Naive B cell (primary cell): Measurements from ENCODE around the gene PLXNA3. TPM values are rescaled to one million over a fixed set of nuclear protein-coding genes. Genes with fewer than 3 reads are reported as not detected.

Source experiments
- ATAC-seq, 2 donors: fragments of 150-1000 bp; cut with Tn5 transposase; 2 replicates each; pipeline ENCODE4 v1.10.0; 2021; ENCODE audit warnings: low read depth in 2 of 2, mild to moderate bottlenecking in 2 of 2, moderate library complexity in 2 of 2
- DNase-seq: peaks from one replicate; pipeline ENCODE4 v3.0.0; 2022
- H3K27ac Mint-ChIP-seq, 6 donors: one replicate each; pipeline ENCODE4 v1.8.0; 2020 to 2022; ENCODE audit warnings: mild to moderate bottlenecking in 6 of 6, mixed read lengths in 6 of 6, moderate library complexity in 5 of 6, inconsistent platforms in 2 of 6
- H3K27me3 Mint-ChIP-seq, 3 donors: one replicate each; pipeline ENCODE4 v1.8.0; 2021 to 2022; ENCODE audit warnings: mixed read lengths in 3 of 3, mild to moderate bottlenecking in 1 of 3
- H3K36me3 Mint-ChIP-seq, 2 donors: one replicate each; pipeline ENCODE4 v1.8.0; 2020 to 2022; ENCODE audit warnings: mixed read lengths in 2 of 2, inconsistent platforms in 1 of 2, mild to moderate bottlenecking in 1 of 2
- H3K4me1 Mint-ChIP-seq, 3 donors: one replicate each; pipeline ENCODE4 v1.8.0; 2020 to 2022; ENCODE audit warnings: mixed read lengths in 3 of 3, inconsistent platforms in 1 of 3, mild to moderate bottlenecking in 1 of 3, moderate library complexity in 1 of 3
- H3K4me3 Mint-ChIP-seq, 8 donors: one replicate each; pipeline ENCODE4 v1.8.0; 2020 to 2022; ENCODE audit warnings: mild to moderate bottlenecking in 8 of 8, mixed read lengths in 8 of 8, moderate library complexity in 8 of 8, inconsistent platforms in 2 of 8
- H3K9me3 Mint-ChIP-seq, 7 donors: one replicate each; pipeline ENCODE4 v1.8.0; 2020 to 2022; ENCODE audit warnings: mixed read lengths in 7 of 7, mild to moderate bottlenecking in 5 of 7, inconsistent platforms in 2 of 7, moderate library complexity in 1 of 7
- polyA plus RNA-seq, 6 donors: library from polyadenylated mRNA; unstranded; fragments of 300-500 nt; fragmentation: Illumina TruSeq; gene quantifications; one replicate each; pipeline ENCODE4 v1.2.3, GENCODE V29; 2021; ENCODE audit warnings: low read depth in 6 of 6

PLXNA3 gene
- polyA plus RNA-seq, 6 donors from 2014 or later, result 0.68 to 1.6 (median 0.99) TPM

DNA sequence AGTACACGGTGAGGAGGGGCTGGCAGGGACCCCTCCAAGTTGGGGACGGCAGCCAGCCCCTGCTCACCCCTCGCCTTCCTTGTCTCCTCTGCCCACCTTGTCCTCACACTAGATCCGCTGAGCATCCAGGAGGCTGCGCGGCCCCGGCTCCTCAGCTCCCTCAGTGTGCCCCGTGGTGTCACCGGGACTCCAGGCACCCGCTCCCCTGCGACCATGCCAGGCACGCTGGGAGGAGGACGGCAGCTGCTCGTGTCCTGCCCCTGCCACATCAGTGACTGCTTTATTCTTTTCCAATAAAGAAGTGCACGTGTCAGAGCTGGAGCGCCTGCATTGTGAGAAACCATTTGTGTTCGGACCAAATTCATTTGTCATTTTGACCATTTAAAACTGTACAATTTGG is 7.8 kb upstream of the PLXNA3 start:
- no peak overlapping the region for H3K27ac Mint-ChIP-seq
- DNase-seq (no peak), ATAC-seq (no peak)
- peaks cover 5 to 6% (median 6%) of the 10 kb centered on the region in 3 donors for H3K4me1 Mint-ChIP-seq
- H3K4me3 Mint-ChIP-seq, result no peak overlapping the region
- H3K9me3 Mint-ChIP-seq, result peaks cover 0 to 3% (median 0%) of the 10 kb centered on the region in 7 donors
- no peaks in the 10 kb centered on the region for H3K27me3 Mint-ChIP-seq
- H3K36me3 Mint-ChIP-seq, result no peaks in the 10 kb centered on the region

DNA sequence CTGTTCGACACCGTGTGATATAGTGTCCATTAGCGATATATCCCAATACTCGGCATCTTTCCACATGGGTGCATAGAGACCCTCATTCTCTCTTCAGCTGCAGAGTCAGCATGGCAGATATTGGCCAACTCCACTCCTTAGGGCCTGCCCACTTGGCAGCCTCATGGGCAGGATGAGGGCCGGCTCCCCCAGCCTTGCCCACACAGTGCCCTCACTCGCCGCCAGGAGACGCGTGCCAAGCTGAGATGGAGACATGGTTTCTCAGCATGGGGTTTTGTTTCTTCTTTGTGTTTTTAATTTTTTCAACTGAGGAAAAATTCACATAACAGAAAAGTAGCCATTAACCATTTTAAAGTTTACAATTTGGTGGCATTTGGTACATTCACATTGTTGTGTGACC is 5.3 kb upstream of the PLXNA3 start:
- Mint-ChIP-seq H3K4me1 (peaks cover 6 to 7% (median 6%) of the 10 kb centered on the region in 3 donors), H3K36me3 (no peaks in the 10 kb centered on the region), H3K27me3 (no peaks in the 10 kb centered on the region), H3K9me3 (peaks cover 0 to 7% (median 0%) of the 10 kb centered on the region in 7 donors), H3K27ac (peak overlapping the region in 1 of 6 donors; percentile 74), H3K4me3 (peak overlapping the region in 1 of 8 donors; percentile 12)
- no peak for DNase-seq
- no peak for ATAC-seq

DNA sequence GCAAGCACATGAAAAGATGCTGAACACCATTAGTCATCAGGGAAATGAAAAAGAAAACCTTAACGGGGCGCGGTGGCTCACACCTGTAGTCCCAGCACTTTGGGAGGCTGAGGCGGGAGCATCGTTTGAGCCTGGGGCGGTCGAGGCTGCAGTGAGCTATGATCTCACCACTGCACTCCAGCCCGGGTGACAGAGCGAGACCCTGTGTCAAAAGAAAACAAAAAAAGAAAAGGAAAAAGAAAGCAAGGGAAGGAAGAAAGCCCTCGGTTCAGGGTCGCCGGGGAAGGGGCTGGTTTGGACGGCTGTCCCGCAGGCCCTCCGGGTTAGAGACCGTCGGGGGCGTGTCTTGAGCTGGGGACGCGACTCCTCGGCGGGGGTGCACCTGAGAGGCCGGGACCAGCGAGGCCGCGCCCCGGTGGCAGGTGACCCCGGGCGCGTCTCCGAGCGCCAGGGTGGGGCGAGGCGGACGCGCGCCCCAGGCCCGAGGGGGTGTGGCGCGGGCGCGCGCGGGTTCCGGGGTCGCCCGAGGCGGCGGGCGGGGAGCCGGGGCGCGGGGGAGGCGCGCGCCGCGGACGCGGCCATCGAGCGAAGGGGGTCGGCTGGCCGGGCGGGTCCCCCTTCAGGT is 478 bp upstream of the PLXNA3 start:
- no peaks in the 10 kb centered on the region for H3K36me3 Mint-ChIP-seq
- DNase-seq (peak; percentile 73), ATAC-seq (peak; percentile 73 to 75)
- H3K9me3 Mint-ChIP-seq, result peaks cover 0 to 7% (median 0%) of the 10 kb centered on the region in 7 donors
- peak overlapping the region; percentile 69 to 97 (median 94) for H3K27ac Mint-ChIP-seq
- H3K4me3 Mint-ChIP-seq, result peak overlapping the region; percentile 86 to 97 (median 92)
- peaks cover 11 to 28% (median 19%) of the 10 kb centered on the region in 3 donors for H3K4me1 Mint-ChIP-seq
- H3K27me3 Mint-ChIP-seq, result no peaks in the 10 kb centered on the region

DNA sequence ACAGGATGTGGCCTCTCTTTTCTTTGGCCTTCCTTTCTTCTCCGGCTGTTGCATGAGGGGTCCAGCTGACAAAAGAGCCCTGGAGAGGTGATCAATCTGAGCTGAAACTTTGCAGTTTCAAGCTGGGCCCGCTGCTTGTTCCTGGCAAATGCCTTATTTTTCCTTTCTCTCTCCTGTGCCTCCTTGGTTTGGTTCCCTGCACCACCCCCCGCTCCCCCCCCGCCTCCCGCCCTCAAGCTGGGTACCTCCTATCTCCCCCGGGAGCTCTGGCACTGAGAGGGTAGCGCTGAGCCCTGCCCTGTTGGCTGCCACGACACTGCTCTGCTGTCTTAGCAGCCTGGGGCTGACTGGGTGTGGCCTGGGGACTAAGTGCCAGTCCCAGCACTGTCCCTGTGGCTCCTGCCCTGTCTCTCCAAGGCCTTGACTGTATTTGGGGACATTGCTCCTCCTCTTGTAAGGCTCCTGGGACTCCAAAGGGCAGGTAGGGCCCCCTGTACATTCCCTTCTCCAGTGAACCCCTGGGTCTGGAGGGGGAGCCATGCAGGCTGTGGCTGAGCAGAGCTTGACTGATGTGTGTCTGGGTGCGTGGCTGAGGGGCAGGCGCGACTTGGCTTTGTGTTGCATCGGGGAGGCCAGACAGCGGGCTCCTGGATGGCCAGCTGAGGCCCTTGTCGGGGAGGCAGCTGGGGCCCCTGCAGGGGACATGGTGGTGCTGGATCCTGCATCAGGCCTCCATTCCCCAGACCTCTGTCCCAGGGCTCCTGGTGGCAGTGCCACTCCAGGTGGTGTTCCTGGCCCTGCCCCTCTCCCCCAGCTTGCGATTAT is 1.1 kb downstream of the PLXNA3 start:
- peak in 1 of 2 donors; percentile 14 for ATAC-seq
- Mint-ChIP-seq H3K4me1 (peaks cover 11 to 28% (median 19%) of the 10 kb centered on the region in 3 donors), H3K27me3 (no peaks in the 10 kb centered on the region), H3K27ac (peak overlapping the region in 4 of 6 donors; percentile 25 to 76 (median 64)), H3K4me3 (peak overlapping the region; percentile 74 to 89 (median 84)), H3K9me3 (peaks cover 0 to 9% (median 0%) of the 10 kb centered on the region in 7 donors), H3K36me3 (no peaks in the 10 kb centered on the region)
- DNase-seq, result no peak

DNA sequence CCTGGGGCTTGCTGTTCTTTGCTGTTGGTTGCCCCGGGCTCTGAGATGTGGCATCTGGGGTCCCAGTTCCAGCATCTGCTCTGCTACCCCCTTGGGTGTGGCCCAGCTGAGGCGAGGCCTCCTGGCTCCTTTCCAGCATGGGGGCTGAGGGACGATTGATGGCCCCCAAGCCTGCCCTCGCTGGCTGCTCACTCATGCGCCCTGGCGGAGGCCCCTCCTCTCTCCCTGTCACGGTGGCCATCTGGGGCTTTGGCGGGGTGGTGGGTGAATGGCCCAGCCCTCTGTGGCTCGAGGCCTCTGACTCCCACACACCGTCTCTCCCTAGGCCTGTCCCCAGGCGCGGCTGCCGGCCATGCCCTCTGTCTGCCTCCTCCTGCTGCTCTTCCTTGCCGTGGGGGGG is 1.8 kb downstream of the PLXNA3 start:
- no peak for DNase-seq
- H3K27ac Mint-ChIP-seq, result no peak overlapping the region

DNA sequence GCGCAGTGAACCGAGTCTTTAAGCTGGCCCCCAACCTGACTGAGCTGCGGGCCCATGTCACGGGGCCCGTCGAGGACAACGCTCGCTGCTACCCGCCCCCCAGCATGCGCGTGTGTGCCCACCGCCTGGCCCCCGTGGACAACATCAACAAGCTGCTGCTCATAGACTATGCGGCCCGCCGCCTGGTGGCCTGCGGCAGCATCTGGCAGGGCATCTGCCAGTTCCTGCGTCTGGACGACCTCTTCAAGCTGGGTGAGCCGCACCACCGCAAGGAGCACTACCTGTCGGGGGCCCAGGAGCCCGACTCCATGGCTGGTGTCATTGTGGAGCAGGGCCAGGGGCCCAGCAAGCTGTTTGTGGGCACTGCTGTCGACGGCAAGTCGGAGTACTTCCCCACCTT is 2.2 kb downstream of the PLXNA3 start:
- ATAC-seq, result no peak
- DNase-seq, result no peak
- Mint-ChIP-seq H3K27ac (no peak overlapping the region), H3K4me3 (peak overlapping the region in 5 of 8 donors; percentile 5 to 74 (median 51)), H3K9me3 (peaks cover 0 to 7% (median 0%) of the 10 kb centered on the region in 7 donors), H3K27me3 (no peaks in the 10 kb centered on the region), H3K36me3 (no peaks in the 10 kb centered on the region), H3K4me1 (peaks cover 9 to 28% (median 19%) of the 10 kb centered on the region in 3 donors)

More for the DNA sequence above, 1.8 kb downstream of the PLXNA3 start:
- H3K27me3 Mint-ChIP-seq, result no peaks in the 10 kb centered on the region
- peaks cover 0 to 9% (median 0%) of the 10 kb centered on the region in 7 donors for H3K9me3 Mint-ChIP-seq
- no peak for ATAC-seq
- peaks cover 9 to 28% (median 19%) of the 10 kb centered on the region in 3 donors for H3K4me1 Mint-ChIP-seq
- H3K36me3 Mint-ChIP-seq, result no peaks in the 10 kb centered on the region
- peak overlapping the region in 7 of 8 donors; percentile 29 to 89 (median 73) for H3K4me3 Mint-ChIP-seq

DNA sequence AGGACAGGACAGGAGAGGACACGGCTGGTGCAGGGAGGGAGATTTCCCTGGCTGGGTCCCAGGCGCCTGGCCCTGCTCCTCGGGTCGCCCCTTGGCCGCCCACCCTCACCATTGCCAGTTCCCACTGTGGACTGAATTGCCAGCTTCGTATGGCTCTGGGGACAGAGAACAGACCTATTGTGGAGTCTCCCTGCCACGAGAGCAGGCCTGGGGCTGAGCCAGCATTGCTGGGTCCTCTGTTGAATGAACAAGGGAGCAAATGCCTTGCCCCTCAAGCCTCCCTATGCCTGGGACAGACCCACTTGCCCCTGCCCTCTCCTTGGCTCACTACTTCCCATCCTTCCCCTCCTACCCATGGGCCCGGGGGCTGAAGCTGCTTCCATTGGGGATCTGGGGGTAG is 4.3 kb downstream of the PLXNA3 start:
- Mint-ChIP-seq H3K9me3 (peaks cover 0 to 3% (median 0%) of the 10 kb centered on the region in 7 donors), H3K4me3 (no peak overlapping the region), H3K27ac (no peak overlapping the region), H3K36me3 (no peaks in the 10 kb centered on the region), H3K27me3 (no peaks in the 10 kb centered on the region), H3K4me1 (peaks cover 6 to 24% (median 16%) of the 10 kb centered on the region in 3 donors)
- ATAC-seq, result no peak
- DNase-seq, result no peak

DNA sequence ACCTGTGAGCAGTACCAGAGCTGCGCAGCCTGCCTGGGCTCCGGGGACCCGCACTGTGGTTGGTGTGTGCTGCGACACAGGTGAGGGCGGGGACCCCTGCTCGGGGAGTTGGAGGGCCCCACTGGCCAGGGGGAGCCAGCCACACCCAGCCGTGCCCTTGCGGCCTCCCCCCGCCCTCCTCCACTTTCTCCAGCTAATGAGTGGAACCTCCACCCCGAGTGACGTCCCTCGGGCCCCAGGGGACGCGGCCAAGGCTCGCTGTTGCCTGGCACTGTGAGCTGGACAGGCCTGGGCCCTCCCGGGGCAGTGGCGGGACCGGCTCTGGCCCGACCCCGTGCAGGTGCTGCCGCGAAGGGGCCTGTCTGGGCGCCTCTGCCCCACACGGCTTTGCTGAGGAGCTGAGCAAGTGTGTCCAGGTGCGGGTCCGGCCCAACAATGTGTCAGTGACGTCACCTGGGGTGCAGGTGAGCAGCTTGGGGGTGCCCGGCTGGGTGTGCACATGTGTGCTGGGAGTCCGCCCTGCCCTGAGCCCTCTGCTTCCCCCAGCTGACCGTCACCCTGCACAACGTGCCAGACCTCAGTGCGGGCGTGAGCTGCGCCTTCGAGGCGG is 5.6 kb downstream of the PLXNA3 start:
- H3K27me3 Mint-ChIP-seq, result no peaks in the 10 kb centered on the region
- H3K27ac Mint-ChIP-seq, result peak overlapping the region in 1 of 6 donors; percentile 21
- H3K36me3 Mint-ChIP-seq, result no peaks in the 10 kb centered on the region
- peaks cover 0 to 2% (median 0%) of the 10 kb centered on the region in 7 donors for H3K9me3 Mint-ChIP-seq
- ATAC-seq (no peak), DNase-seq (no peak)
- no peak overlapping the region for H3K4me3 Mint-ChIP-seq
- H3K4me1 Mint-ChIP-seq, result peaks cover 4 to 21% (median 14%) of the 10 kb centered on the region in 3 donors

DNA sequence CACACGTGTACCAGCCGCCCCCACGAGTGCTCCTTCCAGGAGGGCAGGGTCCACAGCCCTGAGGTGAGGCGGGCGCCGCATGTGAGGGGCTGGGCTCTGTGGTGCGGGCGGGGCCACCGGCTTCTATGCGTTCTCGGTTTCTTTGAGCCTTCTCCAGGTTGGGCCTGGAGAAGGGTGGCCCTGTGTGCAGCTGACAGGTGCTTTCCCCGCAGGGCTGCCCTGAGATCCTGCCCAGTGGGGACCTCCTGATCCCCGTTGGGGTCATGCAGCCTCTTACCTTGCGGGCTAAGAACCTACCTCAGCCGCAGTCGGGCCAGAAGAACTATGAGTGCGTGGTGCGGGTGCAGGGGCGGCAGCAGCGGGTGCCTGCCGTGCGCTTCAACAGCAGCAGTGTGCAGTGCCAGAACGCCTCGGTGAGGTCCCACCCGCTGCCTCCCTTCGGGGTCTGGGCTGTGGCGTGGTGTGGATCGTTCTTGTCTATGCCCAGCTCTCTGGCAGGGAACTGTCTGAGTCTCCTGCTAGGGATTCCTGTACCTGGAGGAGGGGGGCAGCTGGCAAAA is 6.8 kb downstream of the PLXNA3 start:
- Mint-ChIP-seq H3K9me3 (peaks cover 0 to 2% (median 0%) of the 10 kb centered on the region in 7 donors), H3K36me3 (no peaks in the 10 kb centered on the region), H3K4me1 (peaks cover 0 to 12% (median 10%) of the 10 kb centered on the region in 3 donors), H3K27ac (no peak overlapping the region), H3K4me3 (no peak overlapping the region), H3K27me3 (no peaks in the 10 kb centered on the region)
- no peak for DNase-seq
- no peak for ATAC-seq

DNA sequence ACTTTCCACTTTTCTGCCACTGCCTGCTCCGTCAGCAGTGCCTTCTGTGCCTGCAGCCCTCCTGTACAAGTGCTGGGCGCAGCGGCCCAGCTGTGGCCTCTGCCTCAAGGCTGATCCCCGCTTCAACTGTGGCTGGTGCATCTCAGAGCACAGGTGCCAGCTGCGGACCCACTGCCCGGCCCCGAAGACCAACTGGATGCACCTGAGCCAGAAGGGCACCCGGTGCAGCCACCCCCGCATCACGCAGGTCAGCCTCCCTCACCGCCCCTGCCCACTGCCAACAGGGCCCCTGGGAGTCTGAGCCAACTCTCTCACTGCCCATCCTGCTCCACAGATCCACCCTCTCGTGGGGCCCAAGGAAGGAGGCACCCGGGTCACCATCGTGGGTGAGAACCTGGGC is 7.5 kb downstream of the PLXNA3 start:
- Mint-ChIP-seq H3K27me3 (no peaks in the 10 kb centered on the region), H3K4me3 (no peak overlapping the region), H3K36me3 (no peaks in the 10 kb centered on the region), H3K27ac (peak overlapping the region in 1 of 6 donors; percentile 69), H3K4me1 (peaks cover 0 to 6% (median 6%) of the 10 kb centered on the region in 3 donors), H3K9me3 (peaks cover 0 to 2% (median 0%) of the 10 kb centered on the region in 7 donors)
- ATAC-seq (no peak), DNase-seq (no peak)

DNA sequence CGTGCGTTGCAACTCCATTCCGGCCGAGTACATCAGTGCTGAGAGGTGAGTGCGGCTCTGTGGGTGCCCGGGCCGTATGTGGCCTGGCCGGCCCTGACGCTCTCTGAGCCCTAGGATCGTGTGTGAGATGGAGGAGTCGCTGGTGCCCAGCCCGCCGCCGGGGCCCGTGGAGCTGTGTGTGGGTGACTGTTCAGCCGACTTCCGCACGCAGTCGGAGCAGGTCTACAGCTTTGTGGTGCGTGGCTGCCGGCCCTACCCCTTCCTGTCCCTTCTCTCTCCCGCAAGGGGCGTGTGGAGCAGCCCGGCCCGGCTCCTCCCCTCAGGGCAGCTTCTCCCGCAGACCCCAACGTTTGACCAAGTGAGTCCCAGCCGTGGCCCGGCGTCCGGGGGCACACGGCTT is 8.0 kb downstream of the PLXNA3 start:
- no peak overlapping the region for H3K27ac Mint-ChIP-seq
- ATAC-seq, result no peak
- H3K4me1 Mint-ChIP-seq, result peaks cover 0 to 6% (median 6%) of the 10 kb centered on the region in 3 donors
- H3K27me3 Mint-ChIP-seq, result no peaks in the 10 kb centered on the region
- peaks cover 0 to 2% (median 0%) of the 10 kb centered on the region in 7 donors for H3K9me3 Mint-ChIP-seq
- H3K36me3 Mint-ChIP-seq, result no peaks in the 10 kb centered on the region
- DNase-seq, result no peak
- H3K4me3 Mint-ChIP-seq, result no peak overlapping the region

DNA sequence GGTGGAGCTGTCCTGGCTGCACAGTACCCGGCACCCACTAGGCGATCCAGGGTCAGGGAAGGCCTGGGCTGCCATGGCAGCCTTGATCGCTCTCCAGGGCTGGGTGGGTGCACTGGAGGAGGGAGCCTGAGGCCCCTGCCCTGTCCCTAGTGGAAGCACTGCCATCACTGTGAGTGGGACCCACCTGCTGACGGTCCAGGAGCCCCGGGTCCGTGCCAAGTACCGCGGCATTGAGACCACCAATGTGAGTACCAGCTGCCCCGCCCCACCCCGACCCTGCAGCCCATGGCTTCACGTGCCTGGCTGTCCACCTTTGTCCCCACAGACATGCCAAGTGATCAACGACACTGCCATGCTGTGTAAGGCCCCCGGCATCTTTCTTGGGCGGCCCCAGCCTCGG is 8.8 kb downstream of the PLXNA3 start:
- no peak overlapping the region for H3K4me3 Mint-ChIP-seq
- H3K27ac Mint-ChIP-seq, result no peak overlapping the region
- DNase-seq, result no peak
- no peak for ATAC-seq
- peaks cover 0 to 2% (median 0%) of the 10 kb centered on the region in 7 donors for H3K9me3 Mint-ChIP-seq
- H3K4me1 Mint-ChIP-seq, result peaks cover 0 to under 1% (median under 1%) of the 10 kb centered on the region in 3 donors
- H3K27me3 Mint-ChIP-seq, result no peaks in the 10 kb centered on the region
- H3K36me3 Mint-ChIP-seq, result no peaks in the 10 kb centered on the region

DNA sequence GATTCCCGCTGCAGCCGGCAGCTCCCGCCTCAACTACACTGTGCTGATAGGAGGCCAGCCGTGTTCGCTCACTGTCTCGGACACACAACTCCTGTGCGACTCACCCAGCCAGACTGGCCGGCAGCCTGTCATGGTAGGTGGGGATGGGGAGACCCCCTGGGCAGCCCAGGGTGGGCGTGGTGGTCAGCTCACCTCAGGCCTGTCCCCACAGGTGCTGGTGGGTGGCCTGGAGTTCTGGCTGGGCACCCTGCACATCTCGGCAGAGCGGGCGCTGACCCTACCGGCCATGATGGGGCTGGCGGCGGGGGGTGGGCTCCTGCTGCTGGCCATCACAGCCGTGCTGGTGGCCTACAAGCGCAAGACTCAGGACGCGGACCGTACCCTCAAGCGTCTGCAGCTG is 9.5 kb downstream of the PLXNA3 start:
- H3K9me3 Mint-ChIP-seq, result peaks cover 0 to 2% (median 0%) of the 10 kb centered on the region in 7 donors
- ATAC-seq (no peak), DNase-seq (no peak)
- H3K4me1 Mint-ChIP-seq, result no peaks in the 10 kb centered on the region
- no peak overlapping the region for H3K4me3 Mint-ChIP-seq
- H3K36me3 Mint-ChIP-seq, result no peaks in the 10 kb centered on the region
- H3K27ac Mint-ChIP-seq, result no peak overlapping the region
- no peaks in the 10 kb centered on the region for H3K27me3 Mint-ChIP-seq
